Immature natural killer cell (primary cell): Measurements from ENCODE around the gene GAS6. TPM values are rescaled to one million over a fixed set of nuclear protein-coding genes. Genes with fewer than 3 reads are reported as not detected.
"Not testable (repeated sequence)": the region's sequence is repeated elsewhere in the genome, so short reads cannot be mapped to it uniquely, and the experiment has no call there.

Experiments used
- DNase-seq, 3 donors: peaks; one replicate each; pipeline ENCODE4 v3.0.0; 2022; ENCODE audit warnings: mixed read lengths in 1 of 3
- H3K27ac Mint-ChIP-seq, 6 donors: one replicate each; pipeline ENCODE4 v1.8.0; 2020; ENCODE audit warnings: mixed read lengths in 6 of 6, mild to moderate bottlenecking in 5 of 6, inconsistent platforms in 4 of 6, moderate library complexity in 3 of 6
- H3K27me3 Mint-ChIP-seq, 3 donors: one replicate each; pipeline ENCODE4 v1.8.0; 2020 to 2021; ENCODE audit warnings: low read depth in 3 of 3, mild to moderate bottlenecking in 3 of 3, mixed read lengths in 3 of 3, moderate library complexity in 3 of 3, inconsistent platforms in 1 of 3
- H3K36me3 Mint-ChIP-seq, 3 donors: one replicate each; pipeline ENCODE4 v1.8.0; 2020; ENCODE audit warnings: mixed read lengths in 3 of 3, inconsistent platforms in 2 of 3, mild to moderate bottlenecking in 2 of 3
- H3K4me1 Mint-ChIP-seq, 2 donors: one replicate each; pipeline ENCODE4 v1.8.0; 2020; ENCODE audit warnings: inconsistent platforms in 2 of 2, mild to moderate bottlenecking in 2 of 2, mixed read lengths in 2 of 2, moderate library complexity in 1 of 2
- H3K4me3 Mint-ChIP-seq, 5 donors: one replicate each; pipeline ENCODE4 v1.8.0; 2020; ENCODE audit warnings: mild to moderate bottlenecking in 5 of 5, mixed read lengths in 5 of 5, inconsistent platforms in 3 of 5, moderate library complexity in 3 of 5
- H3K9me3 Mint-ChIP-seq, 6 donors: one replicate each; pipeline ENCODE4 v1.8.0; 2020; ENCODE audit warnings: mild to moderate bottlenecking in 6 of 6, mixed read lengths in 6 of 6, inconsistent platforms in 4 of 6, moderate library complexity in 3 of 6
- polyA plus RNA-seq, 3 donors: library from polyadenylated mRNA; unstranded; fragments of 300-500 nt; fragmentation: Illumina TruSeq; gene quantifications; one replicate each; pipeline ENCODE4 v1.2.3, GENCODE V29; 2021

Gene GAS6
- polyA plus RNA-seq, 3 donors from 2014 or later: 1.0 to 1.2 TPM; not detected in 1

GRCh38 chr13:113801289-113801961 lies 62.5 kb downstream of the GAS6 start:
- Mint-ChIP-seq H3K36me3 (no peaks in the 10 kb centered on the region), H3K9me3 (no peaks in the 10 kb centered on the region), H3K27ac (no peak overlapping the region), H3K4me3 (no peak overlapping the region), H3K4me1 (no peaks in the 10 kb centered on the region), H3K27me3 (no peaks in the 10 kb centered on the region)
- no peak for DNase-seq

- Mint-ChIP-seq H3K4me3 (no peak overlapping the region), H3K9me3 (no peaks in the 10 kb centered on the region), H3K27me3 (no peaks in the 10 kb centered on the region), H3K4me1 (no peaks in the 10 kb centered on the region), H3K36me3 (no peaks in the 10 kb centered on the region), H3K27ac (no peak overlapping the region)
- DNase-seq: no peak
These were observed 63.3 kb downstream of the GAS6 start for GRCh38 chr13:113800576-113800926.

- Mint-ChIP-seq H3K27me3 (no peaks in the 10 kb centered on the region), H3K36me3 (no peaks in the 10 kb centered on the region)
These were observed 65.6 kb downstream of the GAS6 start for GRCh38 chr13:113798200-113798811.

GRCh38 chr13:113796964-113797676 lies 66.8 kb downstream of the GAS6 start:
- Mint-ChIP-seq H3K27me3 (peaks cover 0 to 2% (median 0%) of the 10 kb centered on the region in 3 donors), H3K27ac (no peak overlapping the region), H3K36me3 (no peaks in the 10 kb centered on the region), H3K9me3 (no peaks in the 10 kb centered on the region), H3K4me3 (no peak overlapping the region), H3K4me1 (no peaks in the 10 kb centered on the region)
- DNase-seq: no peak

More at GRCh38 chr13:113798200-113798811, 65.6 kb downstream of the GAS6 start:
- no peak for DNase-seq
- Mint-ChIP-seq H3K27ac (no peak overlapping the region), H3K4me1 (no peaks in the 10 kb centered on the region), H3K4me3 (no peak overlapping the region), H3K9me3 (no peaks in the 10 kb centered on the region)

GRCh38 chr13:113796211-113796963 lies 67.5 kb downstream of the GAS6 start:
- H3K4me1 Mint-ChIP-seq: no peaks in the 10 kb centered on the region

GRCh38 chr13:113795362-113795761 lies 68.5 kb downstream of the GAS6 start:
- not testable (repeated sequence) for H3K4me3 Mint-ChIP-seq, H3K36me3 Mint-ChIP-seq, H3K4me1 Mint-ChIP-seq, DNase-seq, H3K27me3 Mint-ChIP-seq, H3K27ac Mint-ChIP-seq, H3K9me3 Mint-ChIP-seq

More at GRCh38 chr13:113796211-113796963, 67.5 kb downstream of the GAS6 start:
- H3K27me3 Mint-ChIP-seq: peaks cover 0 to 2% (median 0%) of the 10 kb centered on the region in 3 donors
- H3K36me3 Mint-ChIP-seq: no peaks in the 10 kb centered on the region
- DNase-seq: no peak
- no peak overlapping the region for H3K4me3 Mint-ChIP-seq
- H3K27ac Mint-ChIP-seq: no peak overlapping the region
- H3K9me3 Mint-ChIP-seq: no peaks in the 10 kb centered on the region

- Mint-ChIP-seq H3K27ac (no peak overlapping the region), H3K4me1 (no peaks in the 10 kb centered on the region), H3K36me3 (no peaks in the 10 kb centered on the region), H3K27me3 (peaks cover 0 to 2% (median 1%) of the 10 kb centered on the region in 3 donors), H3K9me3 (no peaks in the 10 kb centered on the region), H3K4me3 (no peak overlapping the region)
- no peak for DNase-seq
These were observed 69.1 kb downstream of the GAS6 start for GRCh38 chr13:113794764-113795173.

GRCh38 chr13:113794086-113794485 lies 69.8 kb downstream of the GAS6 start:
- Mint-ChIP-seq H3K27me3 (peaks cover 0 to 5% (median 2%) of the 10 kb centered on the region in 3 donors), H3K27ac (no peak overlapping the region), H3K4me1 (no peaks in the 10 kb centered on the region), H3K36me3 (no peaks in the 10 kb centered on the region), H3K9me3 (no peaks in the 10 kb centered on the region), H3K4me3 (no peak overlapping the region)
- no peak for DNase-seq

GRCh38 chr13:113793718-113794085 lies 70.2 kb downstream of the GAS6 start:
- H3K4me1 Mint-ChIP-seq: no peaks in the 10 kb centered on the region
- peaks cover 0 to 5% (median 2%) of the 10 kb centered on the region in 3 donors for H3K27me3 Mint-ChIP-seq
- H3K9me3 Mint-ChIP-seq: no peaks in the 10 kb centered on the region
- DNase-seq: no peak
- H3K4me3 Mint-ChIP-seq: no peak overlapping the region
- no peak overlapping the region for H3K27ac Mint-ChIP-seq
- H3K36me3 Mint-ChIP-seq: no peaks in the 10 kb centered on the region

- no peak for DNase-seq
- Mint-ChIP-seq H3K27ac (no peak overlapping the region), H3K27me3 (peaks cover 0 to 5% (median 2%) of the 10 kb centered on the region in 3 donors), H3K4me3 (no peak overlapping the region), H3K9me3 (no peaks in the 10 kb centered on the region), H3K4me1 (no peaks in the 10 kb centered on the region), H3K36me3 (no peaks in the 10 kb centered on the region)
These were observed 70.8 kb downstream of the GAS6 start for GRCh38 chr13:113792886-113793717.

- Mint-ChIP-seq H3K4me3 (no peak overlapping the region), H3K27me3 (peaks cover 0 to 5% (median 2%) of the 10 kb centered on the region in 3 donors), H3K36me3 (no peaks in the 10 kb centered on the region), H3K9me3 (no peaks in the 10 kb centered on the region), H3K27ac (no peak overlapping the region), H3K4me1 (no peaks in the 10 kb centered on the region)
- DNase-seq: no peak
These were observed 71.6 kb downstream of the GAS6 start for GRCh38 chr13:113792236-113792770.

- peaks cover 0 to 5% (median 2%) of the 10 kb centered on the region in 3 donors for H3K27me3 Mint-ChIP-seq
These were observed 72.1 kb downstream of the GAS6 start for GRCh38 chr13:113791761-113792160.

GRCh38 chr13:113791226-113791625 lies 72.7 kb downstream of the GAS6 start:
- H3K9me3 Mint-ChIP-seq: no peaks in the 10 kb centered on the region
- no peak overlapping the region for H3K27ac Mint-ChIP-seq
- H3K4me3 Mint-ChIP-seq: no peak overlapping the region
- no peak for DNase-seq
- no peaks in the 10 kb centered on the region for H3K36me3 Mint-ChIP-seq
- peaks cover 0 to 5% (median 2%) of the 10 kb centered on the region in 3 donors for H3K27me3 Mint-ChIP-seq
- no peaks in the 10 kb centered on the region for H3K4me1 Mint-ChIP-seq

More at GRCh38 chr13:113791761-113792160, 72.1 kb downstream of the GAS6 start:
- H3K27ac Mint-ChIP-seq: no peak overlapping the region
- no peaks in the 10 kb centered on the region for H3K9me3 Mint-ChIP-seq
- no peak overlapping the region for H3K4me3 Mint-ChIP-seq
- no peaks in the 10 kb centered on the region for H3K36me3 Mint-ChIP-seq
- no peaks in the 10 kb centered on the region for H3K4me1 Mint-ChIP-seq
- no peak for DNase-seq
